ENCODE data around the gene DPM1. TPM values are rescaled to one million over a fixed set of nuclear protein-coding genes. Genes with fewer than 3 reads are reported as not detected.

DPM1 gene
- total RNA-seq, 1 experiment from 2014 or later, result 70.7 TPM

DNA sequence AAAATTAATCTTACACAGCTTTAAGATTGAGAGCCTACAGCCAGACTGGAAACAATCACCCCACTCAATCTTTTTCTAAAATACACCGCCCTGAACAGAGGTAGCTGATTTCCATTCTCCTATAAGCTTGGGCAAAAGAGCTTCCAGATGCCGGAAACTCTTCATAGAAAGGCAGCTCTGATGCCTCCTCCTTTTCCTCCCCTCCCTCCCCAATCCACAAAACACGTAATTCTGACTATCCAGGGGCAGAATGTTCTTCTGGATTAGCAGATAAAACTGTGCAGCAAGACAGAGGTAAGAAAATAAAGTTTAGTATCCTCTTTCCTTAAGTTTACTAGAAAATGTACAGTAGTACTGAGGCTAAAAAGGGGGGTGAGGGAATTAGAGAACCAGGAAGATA lies 42.9 kb downstream of the DPM1 start:
- Histone ChIP-seq H4K20me1 (ENCODE audit: insufficient read depth) (peaks cover 99% of the 10 kb centered on the region), H3K4me3 (no peak overlapping the region), H3K9me3 (ENCODE audit: insufficient read depth, low read depth) (no peaks in the 10 kb centered on the region), H3K79me2 (ENCODE audit: low read depth) (peaks cover 99% of the 10 kb centered on the region), H3K27me3 (ENCODE audit: insufficient read depth, low read depth) (no peaks in the 10 kb centered on the region), H2AFZ (no peak overlapping the region), H3K4me2 (no peak overlapping the region), H3K9me2 (ENCODE audit: insufficient read depth) (no peaks in the 10 kb centered on the region), H3K4me1 (replicated peaks; ENCODE audit: insufficient read depth) (no peaks in the 10 kb centered on the region), H3F3A (ENCODE audit: insufficient read depth, low read depth) (peaks cover 7% of the 10 kb centered on the region), H3K27ac (no peak overlapping the region), H3K36me3 (ENCODE audit: low read depth) (peaks cover 24% of the 10 kb centered on the region; the same call in 1 of the 2 replicates)
- no peak for TF ChIP-seq EZH2 (IDR thresholded peaks at IDR 0.05; ENCODE audit: low read depth)
- TF ChIP-seq, protein P1, sequence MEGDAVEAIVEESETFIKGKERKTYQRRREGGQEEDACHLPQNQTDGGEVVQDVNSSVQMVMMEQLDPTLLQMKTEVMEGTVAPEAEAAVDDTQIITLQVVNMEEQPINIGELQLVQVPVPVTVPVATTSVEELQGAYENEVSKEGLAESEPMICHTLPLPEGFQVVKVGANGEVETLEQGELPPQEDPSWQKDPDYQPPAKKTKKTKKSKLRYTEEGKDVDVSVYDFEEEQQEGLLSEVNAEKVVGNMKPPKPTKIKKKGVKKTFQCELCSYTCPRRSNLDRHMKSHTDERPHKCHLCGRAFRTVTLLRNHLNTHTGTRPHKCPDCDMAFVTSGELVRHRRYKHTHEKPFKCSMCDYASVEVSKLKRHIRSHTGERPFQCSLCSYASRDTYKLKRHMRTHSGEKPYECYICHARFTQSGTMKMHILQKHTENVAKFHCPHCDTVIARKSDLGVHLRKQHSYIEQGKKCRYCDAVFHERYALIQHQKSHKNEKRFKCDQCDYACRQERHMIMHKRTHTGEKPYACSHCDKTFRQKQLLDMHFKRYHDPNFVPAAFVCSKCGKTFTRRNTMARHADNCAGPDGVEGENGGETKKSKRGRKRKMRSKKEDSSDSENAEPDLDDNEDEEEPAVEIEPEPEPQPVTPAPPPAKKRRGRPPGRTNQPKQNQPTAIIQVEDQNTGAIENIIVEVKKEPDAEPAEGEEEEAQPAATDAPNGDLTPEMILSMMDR (conservative IDR thresholded peaks at IDR 0.05), result no peak
- POLR2A ChIA-PET (ENCODE audit: unreplicated experiment), result no interaction called here
- intact Hi-C loops (cut with micrococcal nuclease; ENCODE audit: unreplicated experiment), result no loop called here
- DNase-seq, result no peak
- CTCF ChIA-PET, result no interaction called here
- BruUV-seq (replicated peaks), result no TSS peak

DNA sequence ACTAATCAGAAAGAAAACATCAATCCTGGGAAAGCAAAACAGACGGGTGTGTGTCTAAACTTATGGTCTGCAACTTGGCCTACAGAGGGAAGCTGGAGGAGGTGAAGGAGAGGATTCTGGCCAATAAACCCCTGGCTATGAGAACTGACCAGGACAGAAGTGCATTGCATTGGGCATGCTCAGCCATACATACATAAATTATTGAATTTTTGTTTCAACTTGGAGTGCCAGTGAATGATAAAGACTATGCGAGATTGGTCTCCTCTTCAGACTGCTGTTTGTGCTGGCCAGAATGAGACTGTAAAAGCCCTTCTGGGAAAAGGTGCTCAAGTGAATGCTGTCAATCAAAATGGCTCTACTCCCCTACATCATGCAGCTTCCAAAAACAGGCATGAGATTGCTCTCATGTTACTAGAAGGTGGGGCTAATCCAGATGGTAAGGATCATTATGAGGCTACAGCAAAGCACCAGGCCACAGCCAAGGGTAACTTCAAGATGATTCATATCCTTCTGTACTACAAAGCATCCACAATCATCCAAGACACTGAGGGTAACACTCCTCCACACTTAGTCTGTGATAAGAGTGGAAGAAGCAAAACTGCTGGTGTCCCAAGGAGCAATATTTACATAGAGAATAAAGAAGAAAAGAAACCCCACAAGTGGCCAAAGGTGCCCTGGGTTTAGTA lies 44.5 kb downstream of the DPM1 start:
- H3K27me3 ChIP-seq (ENCODE audit: insufficient read depth, low read depth), result no peaks in the 10 kb centered on the region
- no peaks in the 10 kb centered on the region for H3K4me1 ChIP-seq (replicated peaks; ENCODE audit: insufficient read depth)
- no peak overlapping the region for H2AFZ ChIP-seq
- CTCF ChIA-PET, result no interaction called here
- H4K20me1 ChIP-seq (ENCODE audit: insufficient read depth), result peaks cover 100% of the 10 kb centered on the region
- DNase-seq, result no peak
- intact Hi-C loops (cut with micrococcal nuclease; ENCODE audit: unreplicated experiment), result no loop called here
- H3F3A ChIP-seq (ENCODE audit: insufficient read depth, low read depth), result peaks cover 7% of the 10 kb centered on the region
- peaks cover 24% of the 10 kb centered on the region; the same call in 1 of the 2 replicates for H3K36me3 ChIP-seq (ENCODE audit: low read depth)
- no peak overlapping the region for H3K4me2 ChIP-seq
- peaks cover 100% of the 10 kb centered on the region for H3K79me2 ChIP-seq (ENCODE audit: low read depth)
- H3K27ac ChIP-seq, result no peak overlapping the region
- no TSS peak for BruUV-seq (replicated peaks)
- H3K9me2 ChIP-seq (ENCODE audit: insufficient read depth), result no peaks in the 10 kb centered on the region
- no peak for TF ChIP-seq EZH2 (IDR thresholded peaks at IDR 0.05; ENCODE audit: low read depth)
- TF ChIP-seq, protein P1 (conservative IDR thresholded peaks at IDR 0.05), result no peak
- no peak overlapping the region for H3K4me3 ChIP-seq
- H3K9me3 ChIP-seq (ENCODE audit: insufficient read depth, low read depth), result no peaks in the 10 kb centered on the region
- POLR2A ChIA-PET (ENCODE audit: unreplicated experiment), result interaction anchor here (0.5 to 0.8 kb wide), 2 partner anchors 41 to 75 kb away, joined by 3 to 5 read pairs; no protein-coding TSS in a partner anchor

DNA sequence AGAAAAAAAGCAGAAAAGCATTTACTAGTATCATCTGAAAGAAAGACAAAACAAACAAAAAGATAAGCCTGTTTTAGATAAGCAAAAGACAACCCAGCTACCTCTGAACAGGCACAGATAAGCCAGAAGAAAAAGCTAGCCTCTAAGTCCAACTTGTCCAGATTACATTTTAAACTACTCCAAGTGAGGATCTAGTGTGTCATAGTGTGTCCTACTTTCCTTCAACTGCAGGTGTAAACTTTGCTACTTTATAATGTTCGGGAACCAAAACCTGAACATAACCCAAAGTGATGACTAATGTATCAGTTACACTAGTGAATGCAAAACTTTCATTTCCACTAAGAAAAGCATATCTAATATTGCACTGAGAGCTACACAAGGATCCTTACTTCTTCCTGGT lies 46.6 kb downstream of the DPM1 start:
- ChIA-PET CTCF (no interaction called here), POLR2A (ENCODE audit: unreplicated experiment) (interaction anchor here (0.7 kb wide), 1 partner anchor 16 kb away, joined by 5 read pairs; no protein-coding TSS in a partner anchor)
- Histone ChIP-seq H2AFZ (no peak overlapping the region), H3K27me3 (ENCODE audit: insufficient read depth, low read depth) (no peaks in the 10 kb centered on the region), H3K36me3 (ENCODE audit: low read depth) (peaks cover 24% of the 10 kb centered on the region; the same call in 1 of the 2 replicates), H3K9me3 (ENCODE audit: insufficient read depth, low read depth) (no peaks in the 10 kb centered on the region), H3F3A (ENCODE audit: insufficient read depth, low read depth) (peaks cover 7% of the 10 kb centered on the region; the same call in 1 of the 2 replicates), H3K4me2 (no peak overlapping the region), H3K4me3 (no peak overlapping the region), H3K4me1 (replicated peaks; ENCODE audit: insufficient read depth) (no peaks in the 10 kb centered on the region), H3K27ac (no peak overlapping the region), H3K9me2 (ENCODE audit: insufficient read depth) (no peaks in the 10 kb centered on the region), H4K20me1 (ENCODE audit: insufficient read depth) (peaks cover 98% of the 10 kb centered on the region), H3K79me2 (ENCODE audit: low read depth) (peaks cover 100% of the 10 kb centered on the region)
- intact Hi-C loops (cut with micrococcal nuclease; ENCODE audit: unreplicated experiment), result no loop called here
- no TSS peak for BruUV-seq (replicated peaks)
- TF ChIP-seq EZH2 (IDR thresholded peaks at IDR 0.05; ENCODE audit: low read depth), result no peak
- TF ChIP-seq, protein P1 (conservative IDR thresholded peaks at IDR 0.05), result no peak
- no peak for DNase-seq

All from PC-9 (cell line).